ENCODE data around the gene SAYSD1. TPM values are rescaled to one million over a fixed set of nuclear protein-coding genes. Genes with fewer than 3 reads are reported as not detected.

SAYSD1 gene
- total and polyA plus RNA-seq, 2 of the 8 experiments (the other 6 are each of a cell fraction or from before 2014, with no cell fraction given): 6.7 to 7.9 TPM

- CTCF ChIA-PET (ENCODE audit: partially characterized antibody): interaction anchor here (0.7 to 7.2 kb wide), 11 partner anchors 8 to 295 kb away, joined by 3 to 145 read pairs (median 3); no protein-coding TSS in a partner anchor
- no peak overlapping the region for H4K91ac ChIP-seq (replicated peaks; ENCODE audit: insufficient read length, low read length)
- TF ChIP-seq RFX5 (IDR thresholded peaks at IDR 0.05; ENCODE audit: borderline replicate concordance, low read depth, low read length): no peak
Observed at GRCh38 chr6:39156801-39157200, 41.8 kb upstream of the SAYSD1 start.

More at GRCh38 chr6:39156801-39157200, 41.8 kb upstream of the SAYSD1 start:
- no peak overlapping the region for H2AFZ ChIP-seq (ENCODE audit: low read length)
- H3K4me1 ChIP-seq (replicated peaks in 1 of 4; ENCODE audit: control insufficient read depth in 3 of 4, insufficient read depth in 4 of 4, low read length in 3 of 4): no peaks in the 10 kb centered on the region
- H2AK5ac ChIP-seq (ENCODE audit: low read depth, low read length): no peak overlapping the region
- POLR2A ChIA-PET (ENCODE audit: partially characterized antibody): no interaction called here
- no peak overlapping the region for H3K4me2 ChIP-seq (ENCODE audit: insufficient read depth in 1 of 2, low read depth in 2 of 2, low read length in 2 of 2)
- peaks cover 0 to 5% of the 10 kb centered on the region in 2 experiments; a peak in 1 of 4 replicates for H3K9me3 ChIP-seq (ENCODE audit: insufficient read depth in 2 of 2, low read depth in 1 of 2, low read length in 1 of 2)
- no peak overlapping the region for H2BK12ac ChIP-seq (ENCODE audit: low read depth, low read length)
- H4K8ac ChIP-seq (ENCODE audit: extremely low read depth, insufficient read depth, low read length): no peak overlapping the region
- no peak overlapping the region for H3K27ac ChIP-seq (ENCODE audit: low read depth, low read length)
- H3K23ac ChIP-seq (ENCODE audit: insufficient read length): no peak overlapping the region
- H3K23me2 ChIP-seq (ENCODE audit: low read depth, low read length): no peaks in the 10 kb centered on the region
- no peak overlapping the region for H3K4ac ChIP-seq (replicated peaks; ENCODE audit: insufficient read length, low read depth, low read length)
- H3K18ac ChIP-seq (ENCODE audit: extremely low read depth, low read length): no peak overlapping the region
- H3K14ac ChIP-seq (ENCODE audit: insufficient read length): no peak overlapping the region
- no peak overlapping the region for H2BK15ac ChIP-seq (ENCODE audit: low read length)
- H3K4me3 ChIP-seq (ENCODE audit: extremely low read depth in 1 of 4, insufficient read depth in 2 of 4, low read depth in 3 of 4, low read length in 4 of 4): no peak overlapping the region
- no peak overlapping the region for H3K56ac ChIP-seq (replicated peaks; ENCODE audit: insufficient read length, low read depth, low read length)
- no peak overlapping the region for H4K5ac ChIP-seq (ENCODE audit: insufficient read length, low read depth, low read length)
- DNase-seq (ENCODE audit: low read depth in 1 of 2, low spot score in 2 of 2): no peak
- no peak for FAIRE-seq
- H2BK5ac ChIP-seq (ENCODE audit: low read depth, low read length): no peak overlapping the region
- H3K79me2 ChIP-seq (ENCODE audit: control insufficient read depth in 1 of 2, insufficient read depth in 2 of 2, low read length in 2 of 2): no peaks in the 10 kb centered on the region
- H3K27me3 ChIP-seq (replicated peaks in 1 of 4; ENCODE audit: control insufficient read depth in 3 of 4, extremely low read depth in 1 of 4, insufficient read depth in 3 of 4, low read length in 3 of 4): no peaks in the 10 kb centered on the region
- no peak overlapping the region for H2BK20ac ChIP-seq (ENCODE audit: low read length)
- H4K20me1 ChIP-seq (replicated peaks in 1 of 2; ENCODE audit: control insufficient read depth in 1 of 2, insufficient read depth in 2 of 2, low read length in 2 of 2): peaks cover 0 to 3% of the 10 kb centered on the region in 2 experiments
- no peaks in the 10 kb centered on the region for H3K79me1 ChIP-seq (ENCODE audit: low read depth, low read length)
- H2BK120ac ChIP-seq (replicated peaks; ENCODE audit: low read depth, low read length): no peak overlapping the region
- no peak overlapping the region for H3K9ac ChIP-seq (replicated peaks in 1 of 4; ENCODE audit: extremely low read depth in 1 of 4, low read depth in 3 of 4, low read length in 3 of 4)
- WGBS, 2 experiments (ENCODE audit: extremely low coverage in 1 of 2, insufficient coverage in 1 of 2, insufficient read length in 1 of 2, insufficient replicate concordance in 2 of 2, low coverage in 1 of 2, low lambda C conversion rate in 2 of 2, missing lambda C conversion rate in 1 of 2): 88% methylated on average over 3 of the region's 3 CpGs; no CpG with 5 or more reads in 1 of the 2 experiments
- H3K36me3 ChIP-seq (ENCODE audit: control insufficient read depth in 2 of 4, insufficient read depth in 4 of 4, low read length in 3 of 4): no peaks in the 10 kb centered on the region

All from H1 (cell line).